Activated B cell treated with CpG ODN at 0.5 μM for 24 hours (primary cell): ENCODE measurements around the gene CTSH. TPM values are rescaled to one million over a fixed set of nuclear protein-coding genes. Genes with fewer than 3 reads are reported as not detected.

Experiments used
- ATAC-seq: fragments of 200-7000 bp; cut with Tn5 transposase; one replicate; pipeline ENCODE4 v1.10.0; 2021; ENCODE audit warnings: low read depth, mild to moderate bottlenecking, moderate library complexity
- CTCF ChIA-PET: fragments of 350-600 bp; sonication (Branson Sonifier 250); formaldehyde crosslinking; loops from one replicate; lab custom pipeline; 2021; ENCODE audit warnings: antibody characterized with exemption; lab: Charles Lee
- POLR2A ChIA-PET: fragments of 350-600 bp; sonication (Branson Sonifier 250); formaldehyde crosslinking; loops from one replicate; lab custom pipeline; 2021; ENCODE audit warnings: antibody characterized with exemption; lab: Charles Lee
- DNase-seq: peaks from one replicate; pipeline ENCODE4 v3.0.0; 2022
- H3K27ac Mint-ChIP-seq: one replicate; pipeline ENCODE4 v1.8.0; 2020; ENCODE audit warnings: mixed read lengths
- H3K27me3 Mint-ChIP-seq: one replicate; pipeline ENCODE4 v1.8.0; 2021; ENCODE audit warnings: mixed read lengths
- H3K36me3 Mint-ChIP-seq: one replicate; pipeline ENCODE4 v1.8.0; 2021; ENCODE audit warnings: low read depth, mixed read lengths
- H3K4me1 Mint-ChIP-seq: one replicate; pipeline ENCODE4 v1.8.0; 2021; ENCODE audit warnings: mixed read lengths
- H3K4me3 Mint-ChIP-seq: one replicate; pipeline ENCODE4 v1.8.0; 2020; ENCODE audit warnings: mild to moderate bottlenecking, mixed read lengths
- H3K9me3 Mint-ChIP-seq: one replicate; pipeline ENCODE4 v1.8.0; 2020; ENCODE audit warnings: mixed read lengths
- CTCF ChIP-seq: fragments of 200-600 bp; IDR thresholded peaks from one replicate; pipeline ENCODE4 v1.8.0; 2022; ENCODE audit warnings: antibody characterized with exemption, mild to moderate bottlenecking
- intact Hi-C: fragments of 100-400 bp; cut with micrococcal nuclease; formaldehyde crosslinking; loops from one replicate; pipeline ENCODE4 v1.15.1; 2024
- total RNA-seq: library from RNA; stranded (reverse); gene quantifications from 2 replicates; pipeline ENCODE4 v1.2.3, GENCODE V29; 2022

The CTSH gene
- total RNA-seq, 1 donor from 2014 or later: 762 TPM

GRCh38 chr15:78898540-78898939 is 46.3 kb downstream of the CTSH start:
- no peak overlapping the region for H3K27ac Mint-ChIP-seq
- ChIA-PET POLR2A (no interaction called here), CTCF (no interaction called here)
- no peaks in the 10 kb centered on the region for H3K9me3 Mint-ChIP-seq
- H3K27me3 Mint-ChIP-seq: no peaks in the 10 kb centered on the region
- no peak for DNase-seq
- peaks cover 85% of the 10 kb centered on the region for H3K36me3 Mint-ChIP-seq
- no peak for ATAC-seq
- intact Hi-C loops: no loop called here
- TF ChIP-seq CTCF: no peak
- no peaks in the 10 kb centered on the region for H3K4me1 Mint-ChIP-seq
- H3K4me3 Mint-ChIP-seq: no peak overlapping the region

- H3K27ac Mint-ChIP-seq: no peak overlapping the region
- H3K4me1 Mint-ChIP-seq: no peaks in the 10 kb centered on the region
- TF ChIP-seq CTCF: no peak
- no peaks in the 10 kb centered on the region for H3K9me3 Mint-ChIP-seq
- DNase-seq (no peak), ATAC-seq (no peak)
- ChIA-PET CTCF (interaction anchor here (1.0 kb wide), 1 partner anchor 15 kb away, joined by 3 read pairs; no protein-coding TSS in a partner anchor), POLR2A (interaction anchor here (0.6 kb wide), 1 partner anchor 17 kb away, joined by 3 read pairs; no protein-coding TSS in a partner anchor)
- no peaks in the 10 kb centered on the region for H3K27me3 Mint-ChIP-seq
- H3K4me3 Mint-ChIP-seq: no peak overlapping the region
- intact Hi-C loops: no loop called here
- H3K36me3 Mint-ChIP-seq: peaks cover 88% of the 10 kb centered on the region
Measured at GRCh38 chr15:78895471-78895870, 49.4 kb downstream of the CTSH start.

- DNase-seq (no peak), ATAC-seq (no peak)
- H3K9me3 Mint-ChIP-seq: no peaks in the 10 kb centered on the region
- ChIA-PET CTCF (interaction anchor here (3.4 kb wide), 1 partner anchor 16 kb away, joined by 14 read pairs; no protein-coding TSS in a partner anchor), POLR2A (interaction anchor here (0.8 kb wide), 1 partner anchor 9 kb away, joined by 6 read pairs; no protein-coding TSS in a partner anchor)
- no peak overlapping the region for H3K4me3 Mint-ChIP-seq
- intact Hi-C loops: loop anchor here (2.0 kb wide), 1 partner anchor 15 kb away; no protein-coding TSS in a partner anchor
- no peak overlapping the region for H3K27ac Mint-ChIP-seq
- peaks cover 88% of the 10 kb centered on the region for H3K36me3 Mint-ChIP-seq
- TF ChIP-seq CTCF: no peak
- H3K27me3 Mint-ChIP-seq: no peaks in the 10 kb centered on the region
- no peaks in the 10 kb centered on the region for H3K4me1 Mint-ChIP-seq
Measured at GRCh38 chr15:78893538-78893937, 51.3 kb downstream of the CTSH start.

GRCh38 chr15:78889000-78889399 is 55.8 kb downstream of the CTSH start:
- H3K27me3 Mint-ChIP-seq: no peaks in the 10 kb centered on the region
- peaks cover 6% of the 10 kb centered on the region for H3K4me1 Mint-ChIP-seq
- intact Hi-C loops: no loop called here
- no peak overlapping the region for H3K4me3 Mint-ChIP-seq
- DNase-seq (no peak), ATAC-seq (no peak)
- H3K27ac Mint-ChIP-seq: no peak overlapping the region
- POLR2A ChIA-PET: no interaction called here
- no peak for TF ChIP-seq CTCF
- peaks cover 84% of the 10 kb centered on the region for H3K36me3 Mint-ChIP-seq
- H3K9me3 Mint-ChIP-seq: no peaks in the 10 kb centered on the region
- CTCF ChIA-PET: interaction anchor here (1.3 kb wide), 1 partner anchor 296 kb away, joined by 4 read pairs; no protein-coding TSS in a partner anchor

GRCh38 chr15:78881681-78882080 is 63.2 kb downstream of the CTSH start:
- ATAC-seq (no peak), DNase-seq (no peak)
- no peak overlapping the region for H3K27ac Mint-ChIP-seq
- H3K36me3 Mint-ChIP-seq: peaks cover 63% of the 10 kb centered on the region
- intact Hi-C loops: no loop called here
- H3K4me3 Mint-ChIP-seq: no peak overlapping the region
- POLR2A ChIA-PET: interaction anchor here (0.6 to 0.7 kb wide), 2 partner anchors 66 to 341 kb away, joined by 3 to 5 read pairs; no protein-coding TSS in a partner anchor
- CTCF ChIA-PET: no interaction called here
- no peak for TF ChIP-seq CTCF
- peaks cover 47% of the 10 kb centered on the region for H3K4me1 Mint-ChIP-seq
- no peaks in the 10 kb centered on the region for H3K9me3 Mint-ChIP-seq
- H3K27me3 Mint-ChIP-seq: no peaks in the 10 kb centered on the region
